K562 (cell line): ENCODE measurements around the gene SCAP.

Experiments
- PATZ1 ChIP-seq: fragments of 250-450 bp; sonication (Bioruptor Pico); IDR thresholded peaks from 2 replicates; pipeline ENCODE4 v1.5.0; 2020; ENCODE audit warnings: mild to moderate bottlenecking, borderline replicate concordance
- POLR2AphosphoS5 ChIP-seq: IDR thresholded peaks from 2 replicates; pipeline ENCODE4 v1.6.1; 2011; ENCODE audit warnings: mild to moderate bottlenecking, low read depth, low read length, moderate library complexity; ENCODE audit not compliant: control insufficient read depth, insufficient read depth
- SREBF2 ChIP-seq: sonication (generic); formaldehyde crosslinking; IDR thresholded peaks from 2 replicates; pipeline ENCODE4 v1.4.0; 2020; ENCODE audit warnings: mild to moderate bottlenecking, missing genetic modification reagents
- ZBTB33 ChIP-seq: sonication (generic); formaldehyde crosslinking; IDR thresholded peaks from 2 replicates; pipeline ENCODE4 v1.8.1; 2023; ENCODE audit warnings: mild to moderate bottlenecking, missing genetic modification reagents

- no peak for TF ChIP-seq PATZ1
- TF ChIP-seq ZBTB33 (CRISPR knock-in tag) = peak; percentile 93
- TF ChIP-seq SREBF2 (CRISPR knock-in tag) = no peak
- no peak for TF ChIP-seq POLR2AphosphoS5
Measured at GRCh38 chr3:47522082-47522987, 46.6 kb upstream of the SCAP start.
